Mesodermal cell (in vitro differentiated cells): ENCODE data around the gene CRTC1.

Source experiments
- H3K27ac ChIP-seq: 2 replicates; pipeline ENCODE4 v1.7.0; 2013; ENCODE audit warnings: mild to moderate bottlenecking, low read depth, low read length, moderate library complexity; ENCODE audit not compliant: severe bottlenecking
- H3K36me3 ChIP-seq: 2 replicates; pipeline ENCODE4 v1.7.1; 2013; ENCODE audit warnings: mild to moderate bottlenecking, low read length, moderate library complexity; ENCODE audit not compliant: control insufficient read depth, insufficient read depth
- H3K4me1 ChIP-seq: one replicate; pipeline ENCODE4 v1.7.1; 2013; ENCODE audit warnings: mild to moderate bottlenecking, low read length; ENCODE audit not compliant: insufficient read depth, control insufficient read depth, poor library complexity, severe bottlenecking
- H3K4me3 ChIP-seq: 2 replicates; pipeline ENCODE4 v1.7.0; 2013; ENCODE audit warnings: low read length, control low read depth, mild to moderate bottlenecking; ENCODE audit not compliant: insufficient read depth, poor library complexity, severe bottlenecking; ENCODE audit errors: extremely low read depth
- H3K9me3 ChIP-seq: 2 replicates; pipeline ENCODE4 v1.7.1; 2013; ENCODE audit warnings: mild to moderate bottlenecking, low read length, moderate library complexity; ENCODE audit not compliant: control insufficient read depth
- WGBS, 2 experiments: methylation state at CpG; one replicate each; pipeline ENCODE4 v1.1.5; 2013; ENCODE audit warnings: missing lambda C conversion rate in 2 of 2; ENCODE audit not compliant: insufficient coverage in 2 of 2; 5-methylcytosine and 5-hydroxymethylcytosine counted together

CRTC1 gene

GRCh38 chr19:18750295-18750970, 67.0 kb downstream of the CRTC1 start:
- H3K27ac ChIP-seq, result no peak overlapping the region
- no peak overlapping the region for H3K4me3 ChIP-seq
- H3K9me3 ChIP-seq, result no peaks in the 10 kb centered on the region
- peaks cover 4% of the 10 kb centered on the region for H3K36me3 ChIP-seq
- H3K4me1 ChIP-seq, result peaks cover 19% of the 10 kb centered on the region
- 94 to 96% methylated on average over 17 to 19 of the region's 19 CpGs for WGBS, 2 experiments

DNA sequence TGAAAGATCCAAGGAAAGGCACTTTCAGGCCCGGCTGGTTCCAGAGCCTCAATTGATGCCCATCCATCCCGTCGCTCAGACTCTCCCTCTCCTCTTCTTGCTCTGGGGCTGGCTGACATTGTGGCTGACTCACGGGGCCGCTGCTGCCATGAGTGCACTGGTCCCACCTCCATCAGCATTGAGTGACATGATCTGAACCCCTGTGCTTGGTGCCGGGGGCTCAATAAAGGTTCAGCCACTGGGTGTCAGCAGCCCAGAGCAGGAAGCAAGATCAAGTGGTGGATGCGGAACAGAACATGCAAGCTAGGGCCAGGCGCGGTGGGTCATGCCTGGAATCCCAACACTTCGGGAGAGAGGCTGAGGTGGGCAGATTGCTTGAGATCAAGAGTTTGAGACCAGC, 68.1 kb downstream of the CRTC1 start:
- Histone ChIP-seq H3K4me1 (peaks cover 11% of the 10 kb centered on the region), H3K36me3 (peaks cover 5% of the 10 kb centered on the region), H3K9me3 (no peaks in the 10 kb centered on the region), H3K4me3 (no peak overlapping the region), H3K27ac (no peak overlapping the region)
- 95 to 96% methylated on average over 9 to 10 of the region's 10 CpGs for WGBS, 2 experiments

- Histone ChIP-seq H3K36me3 (peaks cover 8% of the 10 kb centered on the region), H3K9me3 (no peaks in the 10 kb centered on the region), H3K4me3 (no peak overlapping the region), H3K27ac (no peak overlapping the region), H3K4me1 (peaks cover 11% of the 10 kb centered on the region)
- 100% methylated on average over 1 of the region's 4 CpGs for WGBS, 2 experiments
Measured at GRCh38 chr19:18754501-18754900, 71.0 kb downstream of the CRTC1 start.

DNA sequence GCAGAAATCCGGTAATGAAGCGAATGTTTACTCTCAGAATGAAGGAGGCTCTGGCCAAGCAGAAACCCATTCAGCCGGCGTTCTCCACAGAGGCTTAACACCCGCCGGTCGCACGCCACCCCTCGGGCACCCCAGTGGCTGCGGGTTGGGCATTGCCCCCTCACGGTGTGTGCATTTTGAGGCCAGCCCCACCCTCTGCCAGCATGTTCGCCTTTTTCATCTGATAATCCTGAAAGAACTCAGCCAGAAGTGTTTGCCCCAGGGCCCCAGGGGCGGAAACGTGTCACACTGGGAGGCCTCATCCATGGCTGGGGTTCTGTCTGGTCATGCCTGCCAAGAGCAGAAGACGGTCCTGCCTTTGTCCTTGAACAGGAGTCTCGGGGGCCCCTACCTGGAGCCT, 73.4 kb downstream of the CRTC1 start:
- Histone ChIP-seq H3K36me3 (peaks cover 4% of the 10 kb centered on the region), H3K4me3 (no peak overlapping the region), H3K4me1 (peaks cover 5% of the 10 kb centered on the region), H3K27ac (no peak overlapping the region), H3K9me3 (no peaks in the 10 kb centered on the region)
- 90 to 92% methylated on average over 16 of the region's 16 CpGs for WGBS, 2 experiments

DNA sequence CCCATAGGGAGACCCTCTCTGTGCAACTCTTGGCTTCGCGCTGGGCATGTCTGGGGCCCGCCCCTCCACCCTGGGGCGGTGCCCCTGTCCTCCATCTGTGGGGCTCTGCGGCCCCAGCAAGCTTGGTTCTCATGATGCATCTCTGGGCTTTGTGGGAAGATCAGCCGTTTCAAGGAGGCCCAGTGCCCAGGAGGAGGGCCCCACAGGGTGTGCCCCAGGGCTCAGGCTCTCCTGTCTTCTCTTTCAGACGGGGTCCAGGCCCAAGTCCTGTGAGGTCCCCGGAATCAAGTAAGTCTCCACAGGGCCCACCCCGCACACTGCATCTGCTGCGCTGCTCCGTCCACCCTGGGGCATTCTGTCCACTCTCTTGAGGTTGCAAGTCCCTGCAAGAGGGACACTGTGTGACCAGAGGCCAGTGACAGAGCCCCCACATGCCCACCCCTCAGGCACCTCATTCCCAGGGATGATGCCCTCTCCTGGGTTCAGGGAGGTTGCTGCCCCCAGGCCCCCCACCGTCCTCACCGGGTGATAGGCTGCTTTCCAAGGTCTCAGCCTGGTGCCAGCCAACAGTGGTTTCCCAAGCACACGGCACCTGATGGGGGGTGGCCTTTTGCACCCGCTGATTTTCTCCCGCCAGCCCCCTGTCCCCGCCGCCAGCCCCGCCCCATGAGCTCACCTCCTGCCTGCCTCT, 76.0 kb downstream of the CRTC1 start:
- Histone ChIP-seq H3K9me3 (no peaks in the 10 kb centered on the region), H3K4me3 (no peak overlapping the region), H3K36me3 (peaks cover 4% of the 10 kb centered on the region), H3K4me1 (peaks cover 11% of the 10 kb centered on the region), H3K27ac (no peak overlapping the region)
- WGBS, 2 experiments, result 94 to 97% methylated on average over 18 to 19 of the region's 19 CpGs

GRCh38 chr19:18759995-18760426, 76.5 kb downstream of the CRTC1 start:
- H3K36me3 ChIP-seq, result peaks cover 4% of the 10 kb centered on the region
- WGBS, 2 experiments, result 90 to 95% methylated on average over 15 to 22 of the region's 22 CpGs
- H3K4me1 ChIP-seq, result peaks cover 14% of the 10 kb centered on the region
- no peaks in the 10 kb centered on the region for H3K9me3 ChIP-seq
- H3K4me3 ChIP-seq, result no peak overlapping the region
- H3K27ac ChIP-seq, result no peak overlapping the region

GRCh38 chr19:18760440-18761383, 77.2 kb downstream of the CRTC1 start:
- 90 to 91% methylated on average over 21 to 23 of the region's 27 CpGs for WGBS, 2 experiments
- Histone ChIP-seq H3K36me3 (peaks cover 4% of the 10 kb centered on the region), H3K4me3 (no peak overlapping the region), H3K4me1 (peaks cover 14% of the 10 kb centered on the region), H3K9me3 (no peaks in the 10 kb centered on the region), H3K27ac (no peak overlapping the region)

- Histone ChIP-seq H3K36me3 (peaks cover 3% of the 10 kb centered on the region), H3K4me1 (peaks cover 14% of the 10 kb centered on the region), H3K4me3 (no peak overlapping the region), H3K9me3 (no peaks in the 10 kb centered on the region), H3K27ac (no peak overlapping the region)
- 91 to 94% methylated on average over 14 to 16 of the region's 16 CpGs for WGBS, 2 experiments
Measured at GRCh38 chr19:18761531-18762110, 78.1 kb downstream of the CRTC1 start.

DNA sequence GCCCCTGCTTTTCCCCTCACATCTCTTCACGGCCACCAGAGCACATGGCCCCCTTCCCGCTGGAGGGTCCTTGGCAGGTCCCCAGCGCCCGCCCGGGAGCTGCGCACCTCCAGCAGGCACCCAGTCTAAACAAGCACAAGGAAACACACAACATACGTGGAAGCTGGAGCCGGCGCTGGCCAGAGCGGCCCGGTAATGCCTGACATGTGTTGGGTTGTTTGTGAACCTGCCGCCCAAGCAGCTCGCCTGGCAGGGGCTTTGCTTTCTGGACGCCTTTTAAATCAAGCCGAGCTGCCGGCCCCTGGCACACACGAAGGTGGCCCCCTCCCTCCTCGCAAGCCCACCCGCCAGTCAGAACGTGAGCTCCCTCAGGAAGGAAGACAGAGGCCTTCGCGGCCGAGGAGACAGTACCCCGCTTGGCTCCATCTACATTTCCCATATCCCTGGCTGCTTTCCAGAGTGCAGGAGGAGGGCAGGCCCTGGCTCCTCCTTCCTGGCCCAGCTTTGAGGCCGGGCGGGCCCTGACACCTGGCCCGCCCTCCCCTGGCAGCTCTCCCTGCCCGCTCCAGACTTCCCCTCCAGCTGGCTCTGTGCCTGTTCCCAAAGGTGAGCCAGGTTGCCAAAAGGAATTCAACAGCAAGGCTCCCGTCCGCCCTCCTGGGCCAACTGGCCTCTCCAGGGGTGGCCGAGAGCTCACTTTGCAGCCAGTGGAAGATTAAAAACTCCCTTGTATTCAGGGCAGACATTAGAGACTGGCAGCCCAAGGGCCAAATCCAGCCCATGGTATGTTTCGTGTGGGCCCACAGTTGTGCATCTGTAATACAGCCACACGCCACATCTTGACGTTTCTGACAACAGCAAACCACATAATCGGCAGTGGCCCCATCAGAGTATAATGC, 78.9 kb downstream of the CRTC1 start:
- no peak overlapping the region for H3K4me3 ChIP-seq
- peaks cover 14% of the 10 kb centered on the region for H3K4me1 ChIP-seq
- no peak overlapping the region for H3K27ac ChIP-seq
- WGBS, 2 experiments, result 81 to 87% methylated on average over 26 to 32 of the region's 35 CpGs
- no peaks in the 10 kb centered on the region for H3K36me3 ChIP-seq
- H3K9me3 ChIP-seq, result no peaks in the 10 kb centered on the region
